ENCODE data around the gene SSR4.

SSR4 gene

DNA sequence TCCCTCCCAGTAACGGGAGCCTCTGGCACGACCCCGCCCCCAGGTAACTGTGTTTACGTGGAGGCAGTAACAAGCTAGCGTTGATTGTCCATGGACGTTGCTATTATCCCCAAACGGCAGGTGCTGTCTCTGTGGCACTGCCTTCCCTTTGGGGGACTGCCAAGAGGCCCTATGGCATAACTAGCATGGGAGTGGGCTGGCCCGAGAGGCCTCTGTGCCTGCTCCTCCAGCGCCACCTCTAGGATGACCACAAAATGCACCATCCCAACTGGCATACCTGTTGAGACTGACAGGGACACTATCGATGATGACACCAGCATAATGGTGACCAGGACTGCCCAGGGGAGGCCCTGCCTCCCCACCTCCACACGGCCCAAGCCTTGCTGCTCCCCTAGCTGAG lies 12.2 kb upstream of the SSR4 start:
- no peak for DNase-seq

GRCh38 chrX:153782871-153783270 lies 11.6 kb upstream of the SSR4 start:
- no peak for DNase-seq

GRCh38 chrX:153783378-153784013 lies 11.0 kb upstream of the SSR4 start:
- DNase-seq: no peak

- DNase-seq: no peak
Measured at GRCh38 chrX:153784325-153784967, 10.0 kb upstream of the SSR4 start.

- DNase-seq: no peak
Measured at GRCh38 chrX:153786669-153787068, 7.8 kb upstream of the SSR4 start.

GRCh38 chrX:153789654-153790053 lies 4.8 kb upstream of the SSR4 start:
- DNase-seq: no peak

DNA sequence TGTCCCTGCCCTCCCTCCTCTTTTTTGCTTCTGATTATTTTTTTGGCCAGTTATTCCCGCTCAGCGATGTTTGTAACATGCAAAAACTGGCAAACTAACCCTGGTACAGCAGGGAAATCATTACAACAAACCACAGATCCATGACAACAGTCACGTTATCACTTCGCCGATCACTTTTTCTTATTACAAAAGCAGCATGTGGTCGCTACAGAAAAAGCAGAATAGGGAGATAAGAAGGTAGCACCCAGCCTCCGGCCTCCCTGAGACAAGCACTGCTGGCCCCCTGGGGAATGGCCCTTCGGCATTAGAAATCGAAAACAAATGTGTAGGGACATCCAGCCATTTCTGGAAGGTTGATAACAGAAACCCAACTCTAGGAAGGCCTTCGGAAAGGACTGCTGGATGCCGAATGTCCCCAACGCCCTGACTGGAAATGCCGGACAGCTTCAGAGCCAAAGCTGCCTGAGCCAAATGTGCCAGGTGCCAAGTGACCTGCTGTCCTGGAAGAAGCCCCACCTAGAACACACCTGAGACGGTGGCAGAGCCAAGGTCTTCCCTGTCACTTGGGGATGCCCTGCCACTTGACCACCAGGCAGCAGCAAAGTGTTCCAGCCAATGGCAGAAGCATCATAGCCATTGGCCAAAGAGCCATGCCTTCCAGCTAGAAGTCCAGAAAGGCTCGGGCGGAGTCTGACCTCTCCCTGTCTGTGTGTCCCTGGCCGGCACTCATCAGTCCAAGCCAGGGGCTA lies 3.2 kb upstream of the SSR4 start:
- no peak for DNase-seq

GRCh38 chrX:153792368-153792767 lies 2.1 kb upstream of the SSR4 start:
- DNase-seq: no peak

GRCh38 chrX:153793291-153793690 lies 1.2 kb upstream of the SSR4 start:
- no peak for DNase-seq

GRCh38 chrX:153794897-153795816 lies 689 bp downstream of the SSR4 start:
- DNase-seq: no peak

GRCh38 chrX:153797415-153798015 lies 3.0 kb downstream of the SSR4 start:
- no peak for DNase-seq

DNA sequence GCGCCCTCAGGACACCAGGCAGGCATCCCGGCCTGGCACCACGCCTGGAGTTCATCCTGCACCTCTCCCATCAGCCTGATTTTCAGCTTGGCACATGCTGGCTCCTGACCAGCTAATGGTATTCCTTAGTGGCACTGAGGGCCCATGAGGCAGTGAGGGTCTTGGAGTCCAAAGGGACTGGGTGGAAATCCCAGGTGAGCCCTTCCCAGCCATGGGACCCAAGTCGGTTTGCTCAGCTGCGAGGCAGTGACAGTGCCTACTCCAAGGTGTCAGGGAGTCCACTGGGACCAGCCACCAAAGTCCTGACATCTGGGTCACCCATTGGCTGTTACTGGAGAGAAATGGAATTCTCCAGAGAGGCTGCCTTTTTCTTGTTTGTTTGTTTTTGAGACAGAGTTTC lies 4.9 kb downstream of the SSR4 start:
- no peak for DNase-seq

DNA sequence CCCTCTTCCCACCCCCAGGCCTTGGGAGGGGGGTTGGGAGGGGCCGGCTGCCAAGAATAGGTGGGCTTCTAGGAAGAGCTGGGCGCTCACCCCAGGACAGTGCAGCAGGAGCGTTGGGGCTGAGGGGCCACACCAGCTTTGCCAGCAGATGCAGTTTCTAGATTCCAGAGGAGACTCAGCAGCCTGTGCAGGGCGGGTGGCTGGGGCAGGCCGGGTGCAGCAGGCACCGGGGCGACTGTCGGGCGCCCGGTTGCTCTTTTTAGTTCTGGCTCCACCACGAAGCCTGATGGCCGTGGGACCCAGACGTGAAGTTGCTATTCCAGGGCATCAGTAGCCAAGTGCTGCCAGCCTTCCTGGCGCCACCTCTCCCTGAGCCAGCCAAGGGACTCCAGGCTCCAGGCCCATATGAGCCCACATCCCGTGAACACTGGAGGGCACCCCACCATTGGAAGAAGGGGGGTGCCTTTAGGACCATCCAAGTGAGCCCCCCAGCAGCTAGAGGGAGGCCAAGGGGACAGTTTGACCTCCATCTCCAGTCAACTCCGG lies 5.8 kb downstream of the SSR4 start:
- DNase-seq: no peak

GRCh38 chrX:153800746-153801145 lies 6.3 kb downstream of the SSR4 start:
- no peak for DNase-seq

DNA sequence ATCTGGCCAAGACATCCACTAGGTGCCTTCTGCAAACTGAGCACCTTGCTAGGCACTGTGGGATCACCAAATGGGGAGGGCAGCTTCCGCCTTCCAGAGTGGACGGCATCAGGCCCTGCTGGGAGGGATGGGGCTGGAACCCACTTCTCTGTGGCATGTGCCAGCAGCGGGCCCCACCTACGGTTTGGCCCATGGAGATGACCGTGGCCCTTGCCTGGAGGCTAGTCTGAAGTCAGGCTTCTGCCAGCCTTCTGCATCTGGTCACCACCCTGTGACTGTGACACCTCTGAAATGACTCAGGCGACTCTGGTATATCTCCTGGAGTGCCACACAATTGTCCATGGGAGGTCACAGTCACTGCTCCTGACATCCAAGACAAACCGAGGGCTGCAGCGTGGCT lies 7.2 kb downstream of the SSR4 start:
- DNase-seq: no peak

GRCh38 chrX:153802513-153803045 lies 8.1 kb downstream of the SSR4 start:
- no peak for DNase-seq

GRCh38 chrX:153803211-153804099 lies 9.0 kb downstream of the SSR4 start:
- no peak for DNase-seq

GRCh38 chrX:153804100-153804595 lies 9.7 kb downstream of the SSR4 start:
- DNase-seq: no peak

DNA sequence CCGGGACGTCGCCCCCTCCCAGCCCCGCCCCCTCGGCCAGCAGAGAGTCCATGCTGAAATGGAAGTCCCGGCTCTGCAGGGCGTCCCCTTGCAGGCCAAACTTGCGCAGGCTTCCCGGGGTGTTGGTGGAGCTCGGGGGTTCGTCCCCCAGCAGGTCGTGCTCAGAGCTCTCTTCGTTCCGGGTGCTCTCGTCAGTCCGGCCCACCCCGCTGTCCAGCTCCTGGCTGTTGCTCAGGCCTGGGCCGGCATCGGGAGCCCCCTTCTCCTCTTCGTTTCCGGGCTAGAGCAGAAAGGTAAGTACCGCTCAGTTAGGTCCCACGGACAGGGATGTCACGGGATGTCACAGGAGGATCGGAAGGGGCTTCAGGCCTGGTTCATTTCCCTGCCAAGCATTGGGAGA lies 10.2 kb downstream of the SSR4 start:
- DNase-seq: no peak

GRCh38 chrX:153805436-153805835 lies 11.0 kb downstream of the SSR4 start:
- no peak for DNase-seq

All from retina (tissue), 1 donor.